ENCODE results near the gene NPSR1.

Gene NPSR1

GRCh38 chr7:34723338-34723737 lies 65.3 kb downstream of the NPSR1 start:
- no peak for DNase-seq

- no peak for DNase-seq
Observed at GRCh38 chr7:34723866-34724490, 66.0 kb downstream of the NPSR1 start.

GRCh38 chr7:34726221-34726620 lies 68.2 kb downstream of the NPSR1 start:
- DNase-seq = no peak

- no peak for DNase-seq
Observed at GRCh38 chr7:34727464-34727995, 69.5 kb downstream of the NPSR1 start.

GRCh38 chr7:34728156-34728555 lies 70.1 kb downstream of the NPSR1 start:
- no peak for DNase-seq

- DNase-seq = no peak
Observed at GRCh38 chr7:34734771-34735170, 76.8 kb downstream of the NPSR1 start.

GRCh38 chr7:34735526-34735925 lies 77.5 kb downstream of the NPSR1 start:
- no peak for DNase-seq

- DNase-seq = no peak
Observed at GRCh38 chr7:34739651-34740300, 81.8 kb downstream of the NPSR1 start.

- no peak for DNase-seq
Observed at GRCh38 chr7:34740840-34741239, 82.8 kb downstream of the NPSR1 start.

GRCh38 chr7:34747176-34747781 lies 89.3 kb downstream of the NPSR1 start:
- DNase-seq = no peak

- no peak for DNase-seq
Observed at GRCh38 chr7:34747867-34748727, 90.1 kb downstream of the NPSR1 start.

GRCh38 chr7:34748728-34749089 lies 90.7 kb downstream of the NPSR1 start:
- DNase-seq = no peak

- DNase-seq = no peak
Observed at GRCh38 chr7:34749446-34749845, 91.4 kb downstream of the NPSR1 start.

GRCh38 chr7:34750209-34750608 lies 92.2 kb downstream of the NPSR1 start:
- no peak for DNase-seq

GRCh38 chr7:34750636-34751035 lies 92.6 kb downstream of the NPSR1 start:
- no peak for DNase-seq

GRCh38 chr7:34751725-34752643 lies 94.0 kb downstream of the NPSR1 start:
- DNase-seq = no peak

GRCh38 chr7:34752929-34753328 lies 94.9 kb downstream of the NPSR1 start:
- no peak for DNase-seq

GRCh38 chr7:34755008-34755407 lies 97.0 kb downstream of the NPSR1 start:
- DNase-seq = no peak

GRCh38 chr7:34756025-34756437 lies 98.0 kb downstream of the NPSR1 start:
- DNase-seq = no peak

GRCh38 chr7:34756691-34757090 lies 98.7 kb downstream of the NPSR1 start:
- DNase-seq = no peak

- DNase-seq = no peak
Observed at GRCh38 chr7:34757570-34758110, 99.6 kb downstream of the NPSR1 start.

- no peak for DNase-seq
Observed at GRCh38 chr7:34758111-34758601, 100.1 kb downstream of the NPSR1 start.
